ENCODE results near the gene ENTR1. TPM values are rescaled to one million over a fixed set of nuclear protein-coding genes. Genes with fewer than 3 reads are reported as not detected.

The ENTR1 gene
- total and polyA plus RNA-seq, 2 experiments from 2014 or later: 25.6 to 30.2 TPM

DNA sequence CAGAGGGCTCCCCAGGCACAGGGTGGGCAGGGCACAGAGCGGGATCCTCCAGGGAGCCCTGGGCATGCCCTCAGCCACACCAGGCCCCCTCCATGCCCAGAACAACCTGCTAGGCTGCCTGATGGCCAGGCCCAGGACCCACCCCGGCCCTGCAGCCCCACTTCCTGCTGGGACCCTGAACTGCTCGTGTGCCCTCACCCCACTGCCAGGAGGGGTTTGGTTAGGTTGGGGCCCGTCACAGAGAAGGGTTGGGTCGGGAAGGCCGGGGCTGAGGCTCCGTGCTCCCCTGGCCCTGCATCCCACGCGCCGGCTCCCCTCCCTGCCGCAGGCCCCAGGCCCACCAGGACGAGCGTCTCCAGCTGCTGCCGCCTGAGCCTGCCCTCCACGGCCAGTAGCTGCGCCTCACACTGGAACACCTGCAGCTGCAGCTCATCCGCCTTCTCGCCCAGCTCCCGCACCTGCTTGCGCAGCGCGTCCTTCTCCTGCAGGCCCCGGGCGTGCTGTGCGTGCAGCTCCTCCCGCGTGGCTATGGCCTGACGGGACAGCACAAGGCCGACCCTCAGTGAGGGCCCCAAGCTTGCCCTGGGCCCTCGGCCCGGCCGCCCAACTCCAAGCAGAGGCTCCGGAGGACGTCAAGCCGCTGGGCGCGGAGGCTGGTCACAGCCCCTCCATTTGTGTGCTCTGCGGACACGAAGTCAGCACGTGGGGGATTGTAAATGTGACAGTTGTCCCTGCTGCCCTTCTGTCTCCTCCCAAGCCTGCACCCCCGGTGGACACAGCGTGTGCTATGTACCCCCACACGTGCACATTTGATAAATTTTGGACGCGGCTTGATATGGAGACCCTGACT, 42.9 kb downstream of the ENTR1 start:
- Histone ChIP-seq H3K36me3 (no peaks in the 10 kb centered on the region), H3K9me3 (ENCODE audit: low read depth) (no peaks in the 10 kb centered on the region), H3K4me1 (ENCODE audit: low read depth) (no peaks in the 10 kb centered on the region), H3K27me3 (no peaks in the 10 kb centered on the region), H3K4me3 (no peak overlapping the region), H3K27ac (no peak overlapping the region)
- TF ChIP-seq, protein P1, sequence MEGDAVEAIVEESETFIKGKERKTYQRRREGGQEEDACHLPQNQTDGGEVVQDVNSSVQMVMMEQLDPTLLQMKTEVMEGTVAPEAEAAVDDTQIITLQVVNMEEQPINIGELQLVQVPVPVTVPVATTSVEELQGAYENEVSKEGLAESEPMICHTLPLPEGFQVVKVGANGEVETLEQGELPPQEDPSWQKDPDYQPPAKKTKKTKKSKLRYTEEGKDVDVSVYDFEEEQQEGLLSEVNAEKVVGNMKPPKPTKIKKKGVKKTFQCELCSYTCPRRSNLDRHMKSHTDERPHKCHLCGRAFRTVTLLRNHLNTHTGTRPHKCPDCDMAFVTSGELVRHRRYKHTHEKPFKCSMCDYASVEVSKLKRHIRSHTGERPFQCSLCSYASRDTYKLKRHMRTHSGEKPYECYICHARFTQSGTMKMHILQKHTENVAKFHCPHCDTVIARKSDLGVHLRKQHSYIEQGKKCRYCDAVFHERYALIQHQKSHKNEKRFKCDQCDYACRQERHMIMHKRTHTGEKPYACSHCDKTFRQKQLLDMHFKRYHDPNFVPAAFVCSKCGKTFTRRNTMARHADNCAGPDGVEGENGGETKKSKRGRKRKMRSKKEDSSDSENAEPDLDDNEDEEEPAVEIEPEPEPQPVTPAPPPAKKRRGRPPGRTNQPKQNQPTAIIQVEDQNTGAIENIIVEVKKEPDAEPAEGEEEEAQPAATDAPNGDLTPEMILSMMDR (IDR thresholded peaks at IDR 0.05; ENCODE audit: low read depth, low read length): no peak
- no peak for DNase-seq (ENCODE audit: low read depth in 1 of 2, low spot score in 1 of 2)

DNA sequence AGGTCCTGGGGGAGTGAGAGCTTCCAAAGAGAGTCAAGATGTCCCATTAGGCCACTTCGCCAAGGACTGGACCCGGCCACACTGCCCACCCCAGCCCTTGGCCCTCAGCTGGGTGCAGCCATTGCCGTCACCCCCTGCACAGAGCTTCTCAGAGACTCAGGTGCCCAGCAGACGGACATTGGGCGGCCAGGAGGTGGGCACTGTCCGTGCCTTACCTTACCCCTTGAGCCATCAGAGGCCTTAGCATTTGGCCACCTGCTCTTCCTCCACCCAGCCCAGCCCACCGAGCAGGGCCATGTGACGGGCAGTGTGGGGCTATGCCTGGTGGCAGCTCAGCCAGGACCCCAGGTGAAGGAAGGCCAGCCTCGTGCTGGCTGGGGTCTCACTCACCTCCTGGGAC, 43.6 kb downstream of the ENTR1 start:
- Histone ChIP-seq H3K9me3 (ENCODE audit: low read depth) (no peaks in the 10 kb centered on the region), H3K4me3 (no peak overlapping the region), H3K4me1 (ENCODE audit: low read depth) (no peaks in the 10 kb centered on the region), H3K36me3 (no peaks in the 10 kb centered on the region), H3K27ac (no peak overlapping the region), H3K27me3 (no peaks in the 10 kb centered on the region)
- TF ChIP-seq, protein P1 (IDR thresholded peaks at IDR 0.05; ENCODE audit: low read depth, low read length): no peak
- no peak for DNase-seq (ENCODE audit: low read depth in 1 of 2, low spot score in 1 of 2)

DNA sequence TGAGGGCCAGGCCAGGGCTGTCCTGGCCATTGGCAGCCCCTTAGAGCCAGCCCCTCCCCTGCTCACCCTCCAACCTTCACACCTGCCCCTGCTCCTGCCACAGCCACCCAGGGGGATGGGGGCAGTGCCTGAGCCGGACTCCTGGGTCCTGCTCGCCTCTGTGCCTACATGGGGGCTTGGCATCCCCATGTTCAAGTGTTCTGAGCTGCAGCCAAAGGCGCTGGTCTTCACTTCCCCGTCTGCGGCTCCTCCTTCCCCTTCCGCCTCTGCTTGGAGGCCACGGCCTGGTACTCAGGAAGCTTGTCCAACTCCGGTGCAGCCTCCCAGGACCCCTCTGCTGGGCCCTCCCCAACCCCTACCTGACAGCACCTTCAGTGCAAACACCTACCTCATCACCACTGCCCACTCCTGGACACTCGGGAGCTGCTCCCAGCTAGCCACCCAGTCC, 44.6 kb downstream of the ENTR1 start:
- Histone ChIP-seq H3K9me3 (ENCODE audit: low read depth) (no peaks in the 10 kb centered on the region), H3K36me3 (no peaks in the 10 kb centered on the region), H3K4me1 (ENCODE audit: low read depth) (no peaks in the 10 kb centered on the region), H3K27me3 (no peaks in the 10 kb centered on the region), H3K4me3 (no peak overlapping the region), H3K27ac (no peak overlapping the region)
- TF ChIP-seq, protein P1 (IDR thresholded peaks at IDR 0.05; ENCODE audit: low read depth, low read length): no peak
- no peak for DNase-seq (ENCODE audit: low read depth in 1 of 2, low spot score in 1 of 2)

DNA sequence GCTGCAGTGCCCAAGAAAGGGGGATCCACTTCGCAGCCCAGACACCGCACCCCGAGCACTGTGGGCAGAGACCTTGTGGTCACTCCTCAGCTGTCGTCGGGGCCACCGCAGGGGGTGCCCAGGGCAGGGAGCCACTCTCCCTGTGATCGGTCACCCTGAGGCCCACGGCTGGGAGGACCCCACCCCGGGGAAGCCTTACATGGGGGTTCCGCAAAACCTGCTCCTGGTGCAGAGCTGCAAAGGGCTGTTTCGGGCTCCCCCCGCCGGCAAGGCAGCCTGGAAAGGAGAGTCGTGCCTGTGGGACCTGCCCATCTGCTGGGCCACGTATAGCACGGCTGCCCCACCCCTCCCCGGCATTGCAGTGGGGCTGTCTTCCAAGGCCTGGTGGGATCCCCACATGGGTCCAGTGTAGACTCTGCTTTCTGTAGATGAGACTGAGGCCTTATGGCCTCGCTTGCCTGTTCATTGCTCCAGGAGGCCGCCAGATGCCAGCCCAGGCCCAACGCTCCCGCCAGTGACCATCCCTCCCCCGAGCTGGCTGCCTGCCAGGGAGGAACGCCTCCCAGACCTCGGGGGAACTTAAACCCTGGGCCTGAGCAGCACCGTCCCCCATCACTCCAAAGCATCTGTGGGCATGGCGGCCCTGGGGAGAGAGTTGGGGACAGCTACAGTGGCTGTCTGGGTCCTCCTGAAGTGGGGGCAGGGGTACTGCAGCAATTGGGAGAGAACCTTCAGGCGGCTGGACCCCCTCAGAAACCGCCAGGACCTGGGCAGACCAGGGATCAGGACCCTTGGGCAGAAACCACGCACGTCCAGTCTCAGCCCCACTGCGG, 45.3 kb downstream of the ENTR1 start:
- no peaks in the 10 kb centered on the region for H3K9me3 ChIP-seq (ENCODE audit: low read depth)
- H3K27ac ChIP-seq: no peak overlapping the region
- TF ChIP-seq, protein P1 (IDR thresholded peaks at IDR 0.05; ENCODE audit: low read depth, low read length): no peak
- no peaks in the 10 kb centered on the region for H3K27me3 ChIP-seq
- H3K36me3 ChIP-seq: no peaks in the 10 kb centered on the region
- no peak overlapping the region for H3K4me3 ChIP-seq
- H3K4me1 ChIP-seq (ENCODE audit: low read depth): no peaks in the 10 kb centered on the region
- no peak for DNase-seq (ENCODE audit: low read depth in 1 of 2, low spot score in 1 of 2)

DNA sequence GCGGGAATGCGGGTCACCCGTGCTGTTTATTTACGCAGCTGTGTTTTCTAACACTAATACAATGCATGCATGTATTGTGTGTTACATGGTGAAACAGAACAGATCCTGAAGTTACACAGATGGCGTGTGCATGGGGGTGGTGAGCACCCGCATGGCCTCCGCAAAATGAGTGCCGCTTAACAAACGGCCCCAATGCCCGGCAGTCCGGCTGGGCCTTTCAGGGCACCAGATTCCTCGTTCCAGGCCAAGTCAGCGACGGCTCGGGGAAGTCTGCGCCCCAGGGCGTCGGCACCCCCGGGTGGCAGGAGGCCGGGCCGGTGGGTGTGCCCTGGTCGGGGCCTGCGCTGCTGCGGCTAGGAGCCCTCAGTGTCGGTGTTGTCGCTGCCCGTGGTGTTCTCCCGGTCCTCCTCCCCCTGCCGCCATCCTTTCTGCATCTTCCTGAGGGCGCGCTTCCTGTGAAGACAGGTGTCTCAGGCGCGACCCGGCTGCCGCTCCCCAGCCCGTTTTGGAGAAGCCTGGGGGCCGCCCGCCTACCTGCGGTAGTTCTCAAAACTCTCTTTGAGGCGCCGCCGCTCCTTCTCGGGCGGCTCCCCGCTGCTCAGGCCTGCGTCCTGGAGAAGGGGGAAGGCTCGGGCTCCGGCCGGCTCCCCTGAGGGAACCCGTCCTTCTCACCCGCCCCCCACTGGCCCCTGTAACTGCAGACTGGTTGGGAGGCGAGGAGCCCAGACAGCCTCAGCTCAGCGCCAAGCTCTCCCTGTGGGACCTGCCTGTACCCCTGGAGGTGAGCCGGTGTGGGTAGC, 46.3 kb downstream of the ENTR1 start:
- no peak overlapping the region for H3K27ac ChIP-seq
- TF ChIP-seq, protein P1 (IDR thresholded peaks at IDR 0.05; ENCODE audit: low read depth, low read length): no peak
- no peak overlapping the region for H3K4me3 ChIP-seq
- H3K36me3 ChIP-seq: no peaks in the 10 kb centered on the region
- H3K4me1 ChIP-seq (ENCODE audit: low read depth): no peaks in the 10 kb centered on the region
- DNase-seq (ENCODE audit: low read depth in 1 of 2, low spot score in 1 of 2): no peak
- H3K9me3 ChIP-seq (ENCODE audit: low read depth): no peaks in the 10 kb centered on the region
- H3K27me3 ChIP-seq: no peaks in the 10 kb centered on the region

Data from cardiac muscle cell (in vitro differentiated cells and primary cell).